ENCODE measurements around the gene PPP4R3B.
"Not testable (repeated sequence)": the region's sequence is repeated elsewhere in the genome, so short reads cannot be mapped to it uniquely, and the experiment has no call there.

The PPP4R3B gene

DNA sequence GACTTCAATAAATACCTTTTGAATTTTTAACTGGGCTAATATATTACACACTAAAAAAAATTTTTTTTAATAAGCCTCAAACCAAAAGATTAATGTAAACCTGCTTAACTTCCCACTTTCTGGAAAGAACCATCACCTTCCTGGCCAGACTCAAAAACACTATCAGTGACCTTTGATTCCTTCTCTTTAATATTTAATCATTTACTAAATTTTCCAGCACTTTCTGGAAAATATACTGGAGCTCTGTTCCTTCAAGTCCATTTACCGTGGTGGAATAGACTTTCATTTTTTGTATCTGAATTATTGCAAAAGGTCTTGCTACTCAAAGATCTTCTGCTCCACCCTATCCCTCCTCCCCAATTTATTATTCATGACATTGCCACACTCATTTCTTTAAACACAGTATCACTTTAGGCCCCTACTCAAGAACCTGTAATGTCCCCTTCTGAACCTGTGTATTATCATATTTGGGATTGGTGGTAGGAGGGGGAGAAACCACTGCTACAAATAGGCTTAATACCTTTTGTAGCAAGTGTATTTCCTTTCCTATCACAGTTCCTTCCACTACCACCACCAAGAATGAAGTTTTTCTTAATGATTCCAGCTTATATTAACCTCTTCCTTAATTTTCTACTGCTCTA is 7.4 kb downstream of the PPP4R3B start:
- Mint-ChIP-seq H3K27me3 (ENCODE audit: low read depth) (no peaks in the 10 kb centered on the region), H3K36me3 (ENCODE audit: low read depth) (peaks cover 36% of the 10 kb centered on the region), H3K4me3 (no peak overlapping the region), H3K27ac (no peak overlapping the region), H3K4me1 (ENCODE audit: low read depth) (peaks cover 26% of the 10 kb centered on the region), H3K9me3 (no peaks in the 10 kb centered on the region)

DNA sequence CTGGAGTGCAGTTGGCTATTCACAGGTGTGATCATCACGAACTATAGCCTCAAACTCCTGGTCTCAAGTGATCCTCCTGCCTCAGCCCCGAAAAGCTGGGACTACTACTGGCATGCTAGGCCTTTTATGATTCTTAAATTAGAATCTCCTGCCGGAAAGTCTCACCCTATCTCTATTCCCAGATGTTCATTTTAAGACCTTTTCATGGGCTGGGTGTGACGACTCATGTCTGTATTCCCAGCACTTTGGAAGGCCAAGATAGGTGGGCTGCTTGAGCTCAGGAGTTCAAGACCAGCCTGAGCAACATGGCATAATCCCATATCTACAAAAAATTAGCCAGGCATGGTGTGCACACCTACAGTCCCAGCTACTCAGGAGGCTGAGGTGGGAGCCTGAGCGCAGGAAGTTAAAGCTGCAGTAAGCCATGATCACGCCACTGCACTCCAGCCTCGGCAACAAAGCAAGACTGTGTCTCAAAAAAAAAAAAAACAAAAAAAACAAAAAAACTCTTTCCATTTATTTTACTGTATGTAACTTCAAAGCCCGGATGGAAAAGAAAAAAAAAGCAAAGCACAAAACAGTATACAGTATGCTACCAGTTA is 8.1 kb downstream of the PPP4R3B start:
- no peaks in the 10 kb centered on the region for H3K9me3 Mint-ChIP-seq
- H3K27ac Mint-ChIP-seq, result no peak overlapping the region
- peaks cover 35% of the 10 kb centered on the region for H3K36me3 Mint-ChIP-seq (ENCODE audit: low read depth)
- no peak overlapping the region for H3K4me3 Mint-ChIP-seq
- no peaks in the 10 kb centered on the region for H3K27me3 Mint-ChIP-seq (ENCODE audit: low read depth)
- H3K4me1 Mint-ChIP-seq (ENCODE audit: low read depth), result peaks cover 22% of the 10 kb centered on the region

DNA sequence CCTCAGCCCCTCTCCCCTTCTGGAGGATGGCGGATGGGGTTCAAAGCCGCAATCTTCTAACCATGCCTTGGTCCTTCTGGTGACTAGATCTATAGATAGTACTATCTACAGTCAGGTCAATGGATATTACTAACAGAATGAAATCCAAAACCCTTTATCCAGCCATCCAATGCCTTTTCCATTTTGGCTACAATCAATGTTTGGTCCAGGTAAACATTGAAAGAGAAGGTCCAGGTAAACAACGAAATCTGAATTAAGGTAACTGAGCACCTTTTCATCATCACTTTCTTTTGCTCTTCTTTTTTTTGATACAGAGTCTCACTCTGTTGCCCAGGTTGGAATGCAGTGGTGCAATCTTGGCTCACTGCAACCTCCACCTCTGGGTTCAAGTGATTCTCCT is 9.7 kb downstream of the PPP4R3B start:
- Mint-ChIP-seq H3K4me3 (no peak overlapping the region), H3K27me3 (ENCODE audit: low read depth) (no peaks in the 10 kb centered on the region), H3K27ac (no peak overlapping the region), H3K4me1 (ENCODE audit: low read depth) (peaks cover 20% of the 10 kb centered on the region), H3K36me3 (ENCODE audit: low read depth) (peaks cover 34% of the 10 kb centered on the region), H3K9me3 (no peaks in the 10 kb centered on the region)

DNA sequence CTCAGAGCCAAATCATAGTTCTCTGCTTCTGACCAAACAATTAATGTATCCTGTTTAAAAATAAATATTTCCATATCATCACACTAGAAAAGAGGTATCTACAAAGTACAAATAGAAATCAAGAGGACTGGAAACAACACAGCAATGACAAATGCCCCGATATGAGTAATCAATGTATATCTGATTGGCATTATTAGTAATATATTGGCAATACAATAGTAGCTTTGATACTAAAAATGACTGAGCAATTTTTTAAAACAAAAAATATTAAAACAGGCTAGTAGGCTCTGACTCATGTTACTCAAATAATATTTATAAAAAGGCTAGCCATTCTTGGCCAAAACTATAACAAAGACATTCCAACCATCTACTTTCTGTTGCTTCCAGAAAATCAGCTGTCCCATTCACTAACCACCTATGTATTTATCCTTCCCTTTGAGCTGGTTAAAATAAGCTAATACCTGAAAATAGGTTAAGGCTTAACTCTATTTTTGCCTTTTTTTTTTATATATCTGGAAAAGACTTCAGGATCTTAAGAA is 13.3 kb downstream of the PPP4R3B start:
- no peak overlapping the region for H3K4me3 Mint-ChIP-seq
- H3K9me3 Mint-ChIP-seq, result no peaks in the 10 kb centered on the region
- peaks cover 20% of the 10 kb centered on the region for H3K4me1 Mint-ChIP-seq (ENCODE audit: low read depth)
- H3K27me3 Mint-ChIP-seq (ENCODE audit: low read depth), result no peaks in the 10 kb centered on the region
- peaks cover 29% of the 10 kb centered on the region for H3K36me3 Mint-ChIP-seq (ENCODE audit: low read depth)
- H3K27ac Mint-ChIP-seq, result no peak overlapping the region

DNA sequence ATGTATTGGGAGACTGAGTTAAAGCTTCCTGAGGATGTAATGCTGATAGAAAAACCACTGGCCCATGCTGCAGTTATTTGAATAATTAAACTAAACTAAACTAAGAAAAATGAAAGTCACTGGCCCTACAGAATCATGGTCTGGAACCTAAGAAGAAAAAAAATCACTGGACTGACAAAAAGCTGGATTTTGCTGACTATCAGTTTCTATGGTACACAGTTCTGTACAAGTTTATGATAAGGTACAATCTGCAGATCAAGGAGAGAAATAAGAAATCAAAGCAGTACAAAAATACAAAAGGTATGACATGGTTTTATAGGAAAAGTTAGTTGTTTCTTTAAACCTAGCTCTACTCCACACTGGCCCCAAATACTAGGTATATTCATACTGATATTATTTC is 15.6 kb downstream of the PPP4R3B start:
- peaks cover 18% of the 10 kb centered on the region for H3K4me1 Mint-ChIP-seq (ENCODE audit: low read depth)
- H3K9me3 Mint-ChIP-seq, result no peaks in the 10 kb centered on the region
- no peak overlapping the region for H3K4me3 Mint-ChIP-seq
- no peak overlapping the region for H3K27ac Mint-ChIP-seq
- no peaks in the 10 kb centered on the region for H3K27me3 Mint-ChIP-seq (ENCODE audit: low read depth)
- H3K36me3 Mint-ChIP-seq (ENCODE audit: low read depth), result peaks cover 30% of the 10 kb centered on the region

DNA sequence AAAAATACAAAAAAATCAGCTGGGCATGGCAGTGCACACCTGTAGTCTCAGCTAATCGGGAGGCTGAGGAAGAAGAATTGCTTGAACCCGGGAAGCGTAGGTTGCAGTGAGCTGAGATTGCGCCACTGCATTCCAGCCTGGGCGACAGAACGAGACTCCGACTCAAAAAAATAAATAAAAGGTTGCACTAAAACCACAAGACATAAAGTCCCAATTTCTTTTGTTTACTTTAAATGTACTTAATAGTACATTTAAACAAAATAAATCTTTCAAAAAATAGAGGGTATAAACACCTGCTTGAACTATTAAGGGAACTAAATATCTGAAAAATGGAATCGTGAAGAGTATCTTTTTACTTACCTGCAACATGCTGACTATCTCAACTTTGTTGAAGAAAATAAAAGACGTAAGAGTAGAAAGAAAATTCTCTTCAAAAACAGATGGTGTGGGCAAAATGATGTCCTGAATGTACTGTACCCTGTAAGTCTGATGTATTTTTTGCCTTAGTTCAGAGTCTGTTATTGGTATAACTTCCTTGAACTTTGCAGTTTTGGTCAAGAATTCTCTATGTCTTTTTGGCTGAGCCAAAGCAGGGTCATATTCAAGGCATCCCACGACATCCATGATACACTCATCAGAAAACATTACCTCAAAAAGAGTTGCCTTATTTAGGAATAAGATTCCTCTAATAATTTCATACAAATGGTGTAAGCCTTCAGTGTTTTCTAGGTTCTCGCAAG is 19.2 kb downstream of the PPP4R3B start:
- no peaks in the 10 kb centered on the region for H3K27me3 Mint-ChIP-seq (ENCODE audit: low read depth)
- H3K36me3 Mint-ChIP-seq (ENCODE audit: low read depth), result peaks cover 45% of the 10 kb centered on the region
- H3K4me3 Mint-ChIP-seq, result no peak overlapping the region
- H3K9me3 Mint-ChIP-seq, result no peaks in the 10 kb centered on the region
- peaks cover 20% of the 10 kb centered on the region for H3K4me1 Mint-ChIP-seq (ENCODE audit: low read depth)
- H3K27ac Mint-ChIP-seq, result no peak overlapping the region

DNA sequence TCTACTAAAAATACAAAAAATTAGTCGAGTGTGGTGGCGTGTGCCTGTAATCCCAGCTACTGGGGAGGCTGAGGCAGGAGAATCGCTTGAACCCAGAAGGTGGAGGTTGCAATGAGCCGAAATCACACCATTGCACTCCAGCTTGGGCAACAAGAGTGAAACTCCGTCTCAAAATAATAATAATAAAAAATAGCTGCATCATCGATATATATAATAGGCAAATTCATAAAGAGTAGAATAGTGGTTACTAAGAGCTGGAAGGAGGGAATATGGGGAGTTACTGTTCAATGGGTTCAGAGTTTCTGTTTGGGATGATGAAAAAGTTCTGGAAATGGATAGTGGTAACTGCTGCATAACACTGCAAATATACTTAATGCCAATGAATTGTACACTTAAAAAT is 20.6 kb downstream of the PPP4R3B start:
- H3K27ac Mint-ChIP-seq; H3K9me3 Mint-ChIP-seq; H3K27me3 Mint-ChIP-seq (ENCODE audit: low read depth); H3K4me3 Mint-ChIP-seq: not testable (repeated sequence)
- Mint-ChIP-seq H3K36me3 (ENCODE audit: low read depth) (peaks cover 38% of the 10 kb centered on the region), H3K4me1 (ENCODE audit: low read depth) (peaks cover 20% of the 10 kb centered on the region)

DNA sequence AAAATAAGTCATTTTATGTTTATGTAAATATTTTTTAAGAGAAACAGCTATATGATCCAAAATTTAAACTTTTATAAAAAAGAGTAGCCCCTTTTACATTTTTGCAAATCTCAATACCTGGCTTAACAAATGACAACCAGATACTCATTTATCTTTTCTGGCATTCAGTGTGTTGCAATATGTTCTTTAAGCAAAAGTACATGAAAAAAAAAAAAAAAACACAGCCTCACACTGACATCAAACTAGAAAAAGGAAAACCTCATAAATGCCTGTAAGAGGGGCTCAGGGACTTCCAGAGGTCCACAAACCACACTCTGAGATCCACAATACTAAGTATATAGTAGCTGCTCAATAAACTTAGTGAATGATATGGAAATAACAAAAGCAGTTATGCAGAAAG is 21.9 kb downstream of the PPP4R3B start:
- Mint-ChIP-seq H3K27ac (no peak overlapping the region), H3K36me3 (ENCODE audit: low read depth) (peaks cover 37% of the 10 kb centered on the region), H3K4me3 (no peak overlapping the region), H3K27me3 (ENCODE audit: low read depth) (no peaks in the 10 kb centered on the region), H3K4me1 (ENCODE audit: low read depth) (peaks cover 24% of the 10 kb centered on the region), H3K9me3 (no peaks in the 10 kb centered on the region)

DNA sequence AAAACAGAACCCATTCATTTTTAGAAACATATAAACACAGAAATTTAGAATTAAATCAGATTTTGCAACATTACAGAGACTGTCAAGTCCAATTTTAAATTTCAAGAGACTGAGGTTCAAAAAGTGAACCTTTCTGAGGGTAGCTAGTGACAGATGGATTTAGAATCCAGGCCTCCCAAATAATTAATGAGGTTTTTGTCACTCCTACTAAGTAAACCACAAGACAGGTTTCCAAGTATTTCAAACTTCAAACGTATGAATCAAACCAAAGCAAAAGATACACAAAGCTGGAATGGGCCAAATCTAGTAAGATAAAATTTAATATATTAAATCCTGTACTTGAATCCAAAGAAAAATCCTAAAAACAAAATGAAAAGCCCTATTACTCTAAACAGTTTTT is 25.3 kb downstream of the PPP4R3B start:
- peaks cover 26% of the 10 kb centered on the region for H3K36me3 Mint-ChIP-seq (ENCODE audit: low read depth)
- peaks cover 14% of the 10 kb centered on the region for H3K4me1 Mint-ChIP-seq (ENCODE audit: low read depth)
- no peak overlapping the region for H3K4me3 Mint-ChIP-seq
- no peak overlapping the region for H3K27ac Mint-ChIP-seq
- H3K9me3 Mint-ChIP-seq, result no peaks in the 10 kb centered on the region
- no peaks in the 10 kb centered on the region for H3K27me3 Mint-ChIP-seq (ENCODE audit: low read depth)

DNA sequence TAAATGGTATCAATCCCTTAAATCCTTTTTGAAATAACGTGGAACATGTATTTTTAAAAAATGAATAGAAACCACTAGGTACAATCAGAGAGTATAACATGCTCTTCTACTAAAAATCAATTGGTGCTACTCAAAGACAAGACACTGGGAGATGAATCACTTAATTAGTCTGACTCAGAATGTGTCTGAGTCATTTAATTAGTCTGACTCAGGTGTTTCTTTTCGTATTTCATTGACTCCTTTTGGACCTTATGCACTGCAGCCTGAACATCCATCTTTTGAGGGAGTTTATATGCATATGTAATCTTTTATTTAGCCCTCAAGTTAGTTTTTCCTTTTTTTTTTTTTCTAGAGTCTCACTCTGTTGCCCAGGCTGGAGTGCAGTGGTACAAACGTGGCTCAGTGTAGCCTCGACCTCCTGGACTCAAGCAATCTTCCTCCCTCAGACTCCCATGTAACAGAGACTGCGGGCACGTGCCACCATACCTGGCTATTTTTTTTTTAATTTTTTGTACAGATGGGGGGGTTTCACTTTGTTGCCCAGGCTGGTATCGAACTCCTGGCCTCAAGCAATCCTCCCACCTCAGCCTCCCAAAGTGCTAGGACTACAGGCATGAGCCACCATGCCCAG is 26.5 kb downstream of the PPP4R3B start:
- H3K27ac Mint-ChIP-seq, result no peak overlapping the region
- H3K27me3 Mint-ChIP-seq (ENCODE audit: low read depth), result no peaks in the 10 kb centered on the region
- H3K9me3 Mint-ChIP-seq, result no peaks in the 10 kb centered on the region
- H3K4me3 Mint-ChIP-seq, result no peak overlapping the region
- peaks cover 17% of the 10 kb centered on the region for H3K36me3 Mint-ChIP-seq (ENCODE audit: low read depth)
- H3K4me1 Mint-ChIP-seq (ENCODE audit: low read depth), result peaks cover 14% of the 10 kb centered on the region

DNA sequence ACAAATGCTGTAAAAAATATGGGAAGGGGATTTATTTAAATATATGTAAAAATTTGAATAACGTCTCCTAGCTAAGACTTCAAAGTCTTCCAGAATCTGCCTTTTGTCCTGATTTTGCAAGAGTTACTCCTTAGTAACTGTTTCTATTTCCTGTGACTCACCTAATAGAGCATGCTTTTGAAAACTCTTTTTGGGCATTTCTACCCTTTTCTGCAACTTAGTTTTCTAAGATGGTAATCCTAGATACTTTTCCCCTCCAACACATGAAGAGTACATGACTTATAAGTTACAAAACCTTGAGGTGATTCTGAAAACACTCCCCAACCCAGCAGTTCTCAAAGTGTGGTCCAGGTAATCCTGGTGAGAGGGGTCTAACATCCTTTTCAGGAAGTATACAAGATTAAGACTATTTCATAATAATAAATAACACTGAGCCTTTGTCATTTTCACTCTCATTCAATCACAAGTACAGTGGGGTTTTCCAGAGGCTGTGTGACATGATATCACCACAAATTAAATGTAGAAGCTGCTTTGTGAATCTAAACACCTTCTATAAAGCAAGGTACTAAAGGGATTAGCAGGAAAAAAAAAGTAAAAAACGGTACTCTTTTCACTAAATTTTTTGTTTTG is 31.9 kb downstream of the PPP4R3B start:
- Mint-ChIP-seq H3K27me3 (ENCODE audit: low read depth) (no peaks in the 10 kb centered on the region), H3K9me3 (no peaks in the 10 kb centered on the region), H3K36me3 (ENCODE audit: low read depth) (peaks cover 20% of the 10 kb centered on the region), H3K4me3 (no peak overlapping the region), H3K27ac (peak overlapping the region; percentile 84), H3K4me1 (ENCODE audit: low read depth) (peaks cover 7% of the 10 kb centered on the region)

DNA sequence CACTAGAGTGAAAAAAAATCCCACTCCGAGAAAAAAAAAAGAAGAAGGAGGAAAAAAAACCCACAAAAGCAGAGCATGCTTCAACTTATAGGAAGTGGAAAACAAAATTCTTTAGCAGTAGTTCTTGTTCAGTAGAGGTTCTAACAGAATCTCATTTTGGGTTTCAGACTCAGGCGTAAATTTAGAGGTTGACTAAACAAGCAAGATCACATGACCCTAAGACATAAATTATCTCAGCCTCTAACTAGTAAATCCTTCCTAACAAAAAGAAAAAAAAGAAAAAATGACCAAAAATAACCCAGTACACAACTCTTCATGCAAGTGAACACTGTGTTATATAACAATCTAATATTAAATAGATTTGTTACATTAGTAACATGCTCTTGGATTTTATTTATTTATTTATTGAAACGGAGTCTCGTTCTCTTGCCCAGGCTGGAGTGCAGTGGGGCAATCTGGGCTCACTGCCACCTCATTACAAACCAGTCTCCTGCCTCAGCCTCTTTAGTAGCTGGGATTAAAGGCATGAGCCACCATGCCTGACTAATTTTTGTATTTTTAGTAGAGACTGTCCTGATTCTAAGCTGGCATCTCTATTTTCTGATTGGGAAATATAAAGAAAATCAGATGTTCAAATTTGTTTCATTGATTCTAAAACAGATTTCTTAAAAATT is 35.4 kb downstream of the PPP4R3B start:
- H3K4me3 Mint-ChIP-seq, result no peak overlapping the region
- no peaks in the 10 kb centered on the region for H3K9me3 Mint-ChIP-seq
- no peaks in the 10 kb centered on the region for H3K27me3 Mint-ChIP-seq (ENCODE audit: low read depth)
- H3K36me3 Mint-ChIP-seq (ENCODE audit: low read depth), result peaks cover 29% of the 10 kb centered on the region
- no peak overlapping the region for H3K27ac Mint-ChIP-seq
- peaks cover 10% of the 10 kb centered on the region for H3K4me1 Mint-ChIP-seq (ENCODE audit: low read depth)

DNA sequence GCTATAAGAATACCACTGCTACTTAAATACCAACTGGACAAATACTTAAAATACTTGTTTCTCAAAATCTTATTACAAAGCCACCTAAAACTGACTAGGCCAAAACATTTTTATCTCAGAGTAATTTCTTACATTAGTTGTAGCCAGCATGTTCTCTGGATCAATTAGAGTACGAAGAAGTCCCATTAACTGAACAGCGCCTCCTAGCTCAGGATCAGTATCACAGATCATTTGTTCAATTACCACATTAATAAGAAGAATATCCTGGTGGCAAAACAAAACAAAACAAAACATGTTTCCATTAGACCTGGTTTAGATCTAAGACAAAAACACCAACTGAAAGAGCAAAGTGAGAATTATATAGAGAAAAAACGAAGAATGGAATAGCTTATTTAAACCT is 36.0 kb downstream of the PPP4R3B start:
- no peak overlapping the region for H3K4me3 Mint-ChIP-seq
- H3K27me3 Mint-ChIP-seq (ENCODE audit: low read depth), result no peaks in the 10 kb centered on the region
- no peaks in the 10 kb centered on the region for H3K9me3 Mint-ChIP-seq
- peaks cover 32% of the 10 kb centered on the region for H3K36me3 Mint-ChIP-seq (ENCODE audit: low read depth)
- no peak overlapping the region for H3K27ac Mint-ChIP-seq
- H3K4me1 Mint-ChIP-seq (ENCODE audit: low read depth), result peaks cover 10% of the 10 kb centered on the region

DNA sequence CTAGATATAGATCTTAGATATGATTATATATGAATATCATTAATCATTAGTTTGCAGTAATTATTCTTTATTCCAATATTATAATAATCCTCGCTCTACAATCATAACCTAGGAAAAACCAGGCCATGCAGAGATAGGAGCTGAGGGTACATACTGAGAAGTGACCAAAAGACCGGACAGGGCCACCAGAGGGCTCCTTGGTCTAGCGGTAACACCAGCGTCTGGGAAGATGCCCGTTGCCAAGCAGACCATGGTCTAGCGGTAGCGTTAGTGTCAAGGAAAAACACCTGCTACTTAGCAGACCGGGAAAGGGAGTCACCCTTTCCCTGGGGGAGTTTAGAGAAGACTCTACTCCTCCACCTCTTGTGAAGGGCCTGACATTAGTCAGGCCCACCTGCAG is 48.4 kb downstream of the PPP4R3B start:
- H3K36me3 Mint-ChIP-seq (ENCODE audit: low read depth), result peaks cover 35% of the 10 kb centered on the region
- H3K9me3 Mint-ChIP-seq; H3K27ac Mint-ChIP-seq; H3K27me3 Mint-ChIP-seq (ENCODE audit: low read depth); H3K4me1 Mint-ChIP-seq (ENCODE audit: low read depth); H3K4me3 Mint-ChIP-seq: not testable (repeated sequence)
